Measurements from ENCODE around the gene PLAC1.

Gene PLAC1

DNA sequence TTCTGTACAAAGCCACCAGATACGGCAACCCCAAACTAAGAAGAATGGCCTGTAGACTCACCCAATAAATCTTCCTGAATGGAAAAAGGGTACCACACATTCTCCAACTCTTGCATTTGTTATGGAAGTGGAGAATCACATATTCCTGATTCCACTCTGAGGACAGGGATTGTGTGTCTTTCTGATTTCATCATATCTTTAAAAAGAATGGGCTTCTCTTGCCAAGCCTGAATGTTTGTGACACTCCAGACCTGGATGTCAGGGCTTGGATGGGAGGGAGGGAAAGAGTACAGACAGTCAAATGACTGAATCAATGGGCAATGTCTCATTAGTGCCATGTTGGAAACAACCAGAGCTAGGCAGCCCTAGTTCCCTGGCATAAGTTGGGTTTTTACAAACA is 77.4 kb downstream of the PLAC1 start:
- no peak overlapping the region for H3K27ac ChIP-seq (replicated peaks)
- no peaks in the 10 kb centered on the region for H3K27me3 ChIP-seq (ENCODE audit: insufficient read depth, poor library complexity, severe bottlenecking)
- no peak overlapping the region for H3K4me3 ChIP-seq (replicated peaks; ENCODE audit: insufficient read depth, low read length)
- TF ChIP-seq GABPA (IDR thresholded peaks at IDR 0.05; ENCODE audit: low read depth) (no peak), SPI1 (IDR thresholded peaks at IDR 0.05; ENCODE audit: borderline replicate concordance, low read depth) (no peak), POLR2AphosphoS5 (IDR thresholded peaks at IDR 0.05; ENCODE audit: low read depth) (no peak)
- TF ChIP-seq, protein P1, sequence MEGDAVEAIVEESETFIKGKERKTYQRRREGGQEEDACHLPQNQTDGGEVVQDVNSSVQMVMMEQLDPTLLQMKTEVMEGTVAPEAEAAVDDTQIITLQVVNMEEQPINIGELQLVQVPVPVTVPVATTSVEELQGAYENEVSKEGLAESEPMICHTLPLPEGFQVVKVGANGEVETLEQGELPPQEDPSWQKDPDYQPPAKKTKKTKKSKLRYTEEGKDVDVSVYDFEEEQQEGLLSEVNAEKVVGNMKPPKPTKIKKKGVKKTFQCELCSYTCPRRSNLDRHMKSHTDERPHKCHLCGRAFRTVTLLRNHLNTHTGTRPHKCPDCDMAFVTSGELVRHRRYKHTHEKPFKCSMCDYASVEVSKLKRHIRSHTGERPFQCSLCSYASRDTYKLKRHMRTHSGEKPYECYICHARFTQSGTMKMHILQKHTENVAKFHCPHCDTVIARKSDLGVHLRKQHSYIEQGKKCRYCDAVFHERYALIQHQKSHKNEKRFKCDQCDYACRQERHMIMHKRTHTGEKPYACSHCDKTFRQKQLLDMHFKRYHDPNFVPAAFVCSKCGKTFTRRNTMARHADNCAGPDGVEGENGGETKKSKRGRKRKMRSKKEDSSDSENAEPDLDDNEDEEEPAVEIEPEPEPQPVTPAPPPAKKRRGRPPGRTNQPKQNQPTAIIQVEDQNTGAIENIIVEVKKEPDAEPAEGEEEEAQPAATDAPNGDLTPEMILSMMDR (IDR thresholded peaks at IDR 0.05; ENCODE audit: insufficient read depth, low read length), result no peak
- TF ChIP-seq, protein P2, sequence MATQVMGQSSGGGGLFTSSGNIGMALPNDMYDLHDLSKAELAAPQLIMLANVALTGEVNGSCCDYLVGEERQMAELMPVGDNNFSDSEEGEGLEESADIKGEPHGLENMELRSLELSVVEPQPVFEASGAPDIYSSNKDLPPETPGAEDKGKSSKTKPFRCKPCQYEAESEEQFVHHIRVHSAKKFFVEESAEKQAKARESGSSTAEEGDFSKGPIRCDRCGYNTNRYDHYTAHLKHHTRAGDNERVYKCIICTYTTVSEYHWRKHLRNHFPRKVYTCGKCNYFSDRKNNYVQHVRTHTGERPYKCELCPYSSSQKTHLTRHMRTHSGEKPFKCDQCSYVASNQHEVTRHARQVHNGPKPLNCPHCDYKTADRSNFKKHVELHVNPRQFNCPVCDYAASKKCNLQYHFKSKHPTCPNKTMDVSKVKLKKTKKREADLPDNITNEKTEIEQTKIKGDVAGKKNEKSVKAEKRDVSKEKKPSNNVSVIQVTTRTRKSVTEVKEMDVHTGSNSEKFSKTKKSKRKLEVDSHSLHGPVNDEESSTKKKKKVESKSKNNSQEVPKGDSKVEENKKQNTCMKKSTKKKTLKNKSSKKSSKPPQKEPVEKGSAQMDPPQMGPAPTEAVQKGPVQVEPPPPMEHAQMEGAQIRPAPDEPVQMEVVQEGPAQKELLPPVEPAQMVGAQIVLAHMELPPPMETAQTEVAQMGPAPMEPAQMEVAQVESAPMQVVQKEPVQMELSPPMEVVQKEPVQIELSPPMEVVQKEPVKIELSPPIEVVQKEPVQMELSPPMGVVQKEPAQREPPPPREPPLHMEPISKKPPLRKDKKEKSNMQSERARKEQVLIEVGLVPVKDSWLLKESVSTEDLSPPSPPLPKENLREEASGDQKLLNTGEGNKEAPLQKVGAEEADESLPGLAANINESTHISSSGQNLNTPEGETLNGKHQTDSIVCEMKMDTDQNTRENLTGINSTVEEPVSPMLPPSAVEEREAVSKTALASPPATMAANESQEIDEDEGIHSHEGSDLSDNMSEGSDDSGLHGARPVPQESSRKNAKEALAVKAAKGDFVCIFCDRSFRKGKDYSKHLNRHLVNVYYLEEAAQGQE (IDR thresholded peaks at IDR 0.05; ENCODE audit: insufficient replicate concordance, low read depth), result no peak
- no peak for DNase-seq (ENCODE audit: low read depth in 1 of 2, low spot score in 1 of 2)

DNA sequence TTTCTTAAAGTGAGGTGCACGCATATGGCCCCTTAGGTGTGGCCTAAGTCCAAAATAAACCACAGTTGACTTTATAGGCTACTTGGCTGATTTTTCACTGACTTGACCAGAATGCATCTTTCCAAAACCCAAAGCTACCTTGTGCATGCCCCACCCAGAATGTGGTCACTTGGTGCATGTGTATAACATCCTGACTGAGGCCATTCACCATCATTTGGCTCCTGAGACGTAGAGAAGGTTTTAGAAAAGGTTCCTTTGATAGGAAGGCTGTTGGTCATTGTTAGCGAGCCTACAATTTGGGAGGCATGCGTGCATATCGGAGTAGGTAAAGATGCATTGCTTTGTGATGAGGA is 84.6 kb downstream of the PLAC1 start:
- no peak overlapping the region for H3K4me3 ChIP-seq (replicated peaks; ENCODE audit: insufficient read depth, low read length)
- H3K27me3 ChIP-seq (ENCODE audit: insufficient read depth, poor library complexity, severe bottlenecking), result no peaks in the 10 kb centered on the region
- no peak for TF ChIP-seq POLR2AphosphoS5 (IDR thresholded peaks at IDR 0.05; ENCODE audit: low read depth)
- TF ChIP-seq, protein P1 (IDR thresholded peaks at IDR 0.05; ENCODE audit: insufficient read depth, low read length), result no peak
- no peak for TF ChIP-seq GABPA (IDR thresholded peaks at IDR 0.05; ENCODE audit: low read depth)
- TF ChIP-seq, protein P2 (IDR thresholded peaks at IDR 0.05; ENCODE audit: insufficient replicate concordance, low read depth), result no peak
- no peak overlapping the region for H3K27ac ChIP-seq (replicated peaks)
- DNase-seq (ENCODE audit: low read depth in 1 of 2, low spot score in 1 of 2), result no peak

DNA sequence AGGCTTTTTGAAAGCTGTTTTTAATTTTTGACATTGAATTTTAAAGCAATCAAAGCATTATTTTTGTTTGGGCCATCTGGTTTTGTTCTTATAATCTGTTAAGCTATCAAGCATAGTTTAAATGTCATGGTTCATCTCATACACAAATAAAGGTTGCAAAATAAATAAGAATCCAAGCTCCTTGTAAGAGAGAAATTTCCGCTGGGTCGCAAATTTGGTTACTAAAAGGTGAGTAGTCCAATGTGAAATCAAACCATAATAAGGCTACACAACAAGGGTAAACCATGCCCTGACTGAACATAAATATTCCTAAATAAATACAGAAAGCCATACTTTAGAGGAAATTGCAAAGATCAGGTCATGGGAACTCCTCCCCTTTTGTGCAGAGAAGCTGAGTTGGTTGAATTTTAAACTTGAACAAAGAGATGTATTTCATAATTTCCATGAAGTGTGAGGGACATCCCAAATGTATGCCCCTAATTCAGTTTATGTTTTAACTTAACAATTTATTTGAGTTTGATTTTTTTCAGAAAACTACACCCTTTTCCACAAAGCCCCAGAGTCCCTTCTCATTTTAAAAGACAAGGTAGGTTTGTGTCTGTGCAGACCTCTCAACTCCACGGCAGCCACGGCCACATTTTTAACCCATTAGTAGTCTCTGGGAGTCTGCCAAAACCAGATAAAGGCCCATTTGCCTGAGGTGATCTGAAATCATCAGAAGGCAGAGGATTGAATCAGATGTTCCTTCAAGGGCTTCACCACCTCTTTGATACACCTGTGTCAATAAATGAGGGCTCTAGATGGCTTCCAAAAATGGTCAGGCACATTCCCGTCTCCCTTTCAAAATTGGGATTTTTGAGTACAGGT is 85.2 kb downstream of the PLAC1 start:
- no peak for TF ChIP-seq POLR2AphosphoS5 (IDR thresholded peaks at IDR 0.05; ENCODE audit: low read depth)
- TF ChIP-seq SPI1 (IDR thresholded peaks at IDR 0.05; ENCODE audit: borderline replicate concordance, low read depth), result no peak
- TF ChIP-seq, protein P1 (IDR thresholded peaks at IDR 0.05; ENCODE audit: insufficient read depth, low read length), result no peak
- no peak for TF ChIP-seq GABPA (IDR thresholded peaks at IDR 0.05; ENCODE audit: low read depth)
- TF ChIP-seq, protein P2 (IDR thresholded peaks at IDR 0.05; ENCODE audit: insufficient replicate concordance, low read depth), result no peak
- H3K27ac ChIP-seq (replicated peaks), result no peak overlapping the region
- DNase-seq (ENCODE audit: low read depth in 1 of 2, low spot score in 1 of 2), result no peak
- H3K4me3 ChIP-seq (replicated peaks; ENCODE audit: insufficient read depth, low read length), result no peak overlapping the region
- H3K27me3 ChIP-seq (ENCODE audit: insufficient read depth, poor library complexity, severe bottlenecking), result no peaks in the 10 kb centered on the region
